ENCODE data around the gene YPEL2.

The YPEL2 gene

DNA sequence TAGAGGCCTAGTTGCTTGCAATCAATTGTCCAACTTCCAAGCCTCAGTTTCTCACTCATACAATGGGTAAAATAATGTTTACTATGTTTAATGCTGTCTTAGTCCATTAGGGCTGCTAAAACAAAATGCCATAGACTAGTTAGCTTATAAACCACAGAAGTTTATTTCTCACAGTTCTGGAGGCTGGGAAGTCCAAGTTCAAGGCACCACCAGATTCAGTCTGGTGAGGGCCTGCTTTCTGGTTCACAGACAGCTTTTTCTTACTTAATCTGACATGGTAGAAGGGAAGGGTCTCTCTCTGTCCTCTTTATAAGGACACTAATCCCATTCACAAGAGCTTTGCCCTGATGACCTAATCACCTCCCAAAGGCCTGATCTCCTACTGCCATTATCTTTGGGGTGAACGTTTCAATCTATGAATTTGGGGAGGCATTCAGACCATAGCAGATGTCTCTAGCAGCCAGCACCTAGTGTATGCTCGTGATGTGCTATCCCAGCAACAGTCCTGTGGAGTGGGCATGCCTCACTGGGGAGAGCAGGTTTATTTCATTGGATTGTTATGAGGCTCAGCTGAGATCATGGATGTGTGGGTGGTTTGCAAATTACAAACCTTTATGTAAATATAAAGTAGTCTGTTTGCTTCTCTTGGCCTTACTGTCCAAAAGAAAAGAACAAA is 25.2 kb downstream of the YPEL2 start:
- DNase-seq (ENCODE audit: low spot score) = no peak
- FAIRE-seq = peak; percentile 88

DNA sequence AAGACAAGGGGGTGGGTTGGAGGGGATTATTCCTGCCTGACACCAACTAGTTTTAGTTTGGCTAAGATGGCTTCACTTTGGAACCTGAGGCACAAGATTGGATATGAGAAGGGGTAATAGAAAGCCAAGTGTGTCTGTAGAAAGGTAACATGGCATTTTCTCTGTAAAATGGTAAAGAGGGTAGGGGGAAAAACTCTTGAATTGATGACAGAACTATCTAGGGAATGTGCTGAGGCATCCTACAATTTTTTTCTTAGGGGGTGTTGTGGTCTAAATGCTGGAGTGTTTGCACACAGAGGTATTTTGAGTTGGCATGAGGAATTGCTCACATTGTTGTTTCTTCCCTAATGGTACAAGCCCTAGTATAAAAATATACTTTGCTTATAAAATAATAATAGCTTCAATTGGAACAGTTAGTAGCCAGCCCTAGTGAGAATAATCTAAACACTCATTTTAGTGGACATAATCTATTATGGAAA is 25.8 kb downstream of the YPEL2 start:
- FAIRE-seq = no peak
- DNase-seq (ENCODE audit: low spot score) = peak; percentile 66

DNA sequence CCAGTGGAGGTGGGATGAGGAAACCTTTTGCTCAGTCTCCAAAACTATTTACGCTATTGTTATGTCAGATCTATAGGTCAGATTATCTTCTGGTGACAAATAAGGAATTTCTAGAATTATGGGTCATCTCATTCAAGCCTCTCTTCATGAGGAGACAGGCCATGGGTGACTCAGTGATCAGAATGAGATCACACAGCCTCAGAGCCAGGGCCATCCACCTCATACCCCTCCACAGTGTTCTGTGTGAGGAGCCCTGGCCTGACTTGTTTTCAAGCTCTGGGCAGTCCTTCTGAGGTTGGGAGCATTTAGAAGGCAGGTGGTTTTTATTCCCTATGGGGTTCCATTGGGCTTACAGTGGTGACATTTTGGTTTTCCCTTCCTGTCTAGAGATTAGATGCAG is 26.5 kb downstream of the YPEL2 start:
- FAIRE-seq (peak; percentile 5), DNase-seq (ENCODE audit: low spot score) (peak; percentile 81)

DNA sequence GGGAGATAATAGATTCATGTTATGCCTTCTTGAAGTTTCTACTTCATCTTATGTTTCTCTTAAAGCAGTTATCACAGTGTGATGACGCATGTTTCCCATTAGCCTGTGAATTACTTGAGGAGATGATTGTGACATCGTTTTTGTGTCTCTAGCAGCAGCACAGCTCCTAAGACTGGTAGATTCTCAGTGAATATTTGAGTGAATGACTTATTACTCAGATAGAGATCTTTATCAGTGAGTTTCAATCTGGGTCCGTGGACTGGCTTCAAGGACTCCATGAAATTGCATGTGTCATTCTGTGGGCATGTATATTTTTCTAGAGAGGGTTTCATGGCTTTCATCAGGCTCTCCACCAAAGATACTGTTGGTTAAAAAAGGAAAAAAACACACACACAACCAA is 29.9 kb downstream of the YPEL2 start:
- no peak for FAIRE-seq

DNA sequence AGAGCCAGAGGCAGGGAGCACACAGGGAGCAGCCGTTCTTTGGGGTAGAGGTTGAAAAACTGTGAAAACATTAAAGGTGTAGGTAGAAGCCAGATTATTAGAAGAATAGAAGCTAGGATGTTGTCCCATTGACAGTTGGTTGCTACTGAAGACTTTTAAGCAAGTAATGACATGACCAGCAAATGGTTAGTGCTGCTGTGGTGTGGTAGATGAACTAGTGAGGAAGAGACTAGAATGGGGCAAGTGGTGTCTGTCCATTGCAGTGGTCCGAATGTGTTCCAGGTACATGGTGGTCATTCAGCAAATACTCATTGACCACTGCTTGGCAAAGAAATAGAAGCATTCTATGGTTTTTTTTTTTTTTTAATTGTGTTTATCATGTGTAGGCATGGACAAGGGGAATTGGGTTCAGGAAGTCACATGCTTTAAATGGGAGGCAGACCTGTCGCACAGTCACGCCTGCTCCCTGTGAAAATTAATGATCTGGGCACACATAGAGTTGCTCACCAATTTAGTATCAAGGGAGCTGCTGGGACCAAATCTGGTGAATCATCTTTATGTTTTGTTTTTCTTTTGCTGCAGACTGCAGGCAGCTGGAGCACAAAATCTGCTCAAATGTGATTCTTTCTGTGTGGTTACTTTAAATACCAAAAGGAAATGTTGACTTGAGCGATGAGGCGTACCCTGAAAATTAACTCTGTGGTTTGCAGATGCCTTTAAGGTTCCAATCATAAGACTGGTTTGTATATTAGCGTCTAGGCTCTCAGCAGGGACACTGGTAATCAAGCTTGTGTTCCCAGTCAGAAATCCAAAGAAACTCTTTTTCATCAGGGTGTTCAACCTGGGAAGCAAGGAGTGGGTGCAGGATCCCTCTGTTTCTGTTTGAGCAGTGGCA is 30.7 kb downstream of the YPEL2 start:
- DNase-seq (ENCODE audit: low spot score) (no peak), FAIRE-seq (peak; percentile 72)

More for the DNA sequence above, 29.9 kb downstream of the YPEL2 start:
- no peak for DNase-seq (ENCODE audit: low spot score)

DNA sequence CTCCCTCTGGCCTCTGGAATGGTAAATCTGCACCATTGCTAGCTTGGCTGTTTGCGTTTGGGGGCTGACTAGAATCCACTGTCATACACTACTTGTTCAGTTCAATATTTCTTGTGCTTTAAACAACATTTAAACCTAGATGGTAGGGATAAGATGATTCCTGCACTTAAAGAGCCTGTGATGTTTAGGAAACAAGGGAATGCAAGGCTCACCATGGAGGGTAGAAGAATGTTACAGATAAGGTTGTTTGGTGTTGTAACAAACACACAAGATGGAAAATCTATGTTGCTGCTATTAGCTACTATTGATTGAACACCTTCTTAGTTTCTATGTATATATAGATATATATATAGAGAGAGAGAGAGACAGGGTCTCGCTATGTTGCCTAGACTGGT is 31.4 kb downstream of the YPEL2 start:
- FAIRE-seq (no peak), DNase-seq (ENCODE audit: low spot score) (no peak)

DNA sequence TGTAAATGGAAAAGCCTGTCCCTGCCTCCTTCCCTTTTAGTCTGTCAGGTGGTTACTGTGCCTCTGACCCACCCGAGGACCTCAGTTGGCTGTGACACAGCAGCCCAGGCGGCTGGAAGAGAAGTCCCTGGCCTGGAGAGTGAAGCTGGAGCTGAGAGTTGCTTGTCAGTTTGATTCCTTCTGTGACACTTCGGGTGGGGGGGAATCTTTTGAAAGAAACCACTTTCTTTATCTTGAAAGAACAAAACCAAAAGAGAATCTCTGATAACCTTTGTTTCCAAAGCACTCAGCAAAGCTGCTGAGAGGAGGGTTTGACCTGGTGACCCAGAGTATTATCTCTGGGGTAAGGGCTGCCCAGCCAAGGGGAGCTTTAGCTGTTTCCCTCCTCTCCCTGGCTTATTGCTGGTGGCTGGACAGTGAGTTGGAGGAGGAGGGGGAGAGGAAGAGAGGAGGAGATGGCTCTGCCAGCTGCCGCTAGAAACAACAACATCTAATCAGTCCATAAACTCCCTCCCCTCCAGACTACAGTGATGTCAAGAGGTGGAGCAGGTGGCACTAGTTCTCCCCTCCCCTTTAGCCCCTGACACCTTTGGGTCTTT is 34.0 kb downstream of the YPEL2 start:
- DNase-seq (ENCODE audit: low spot score) = no peak
- no peak for FAIRE-seq

DNA sequence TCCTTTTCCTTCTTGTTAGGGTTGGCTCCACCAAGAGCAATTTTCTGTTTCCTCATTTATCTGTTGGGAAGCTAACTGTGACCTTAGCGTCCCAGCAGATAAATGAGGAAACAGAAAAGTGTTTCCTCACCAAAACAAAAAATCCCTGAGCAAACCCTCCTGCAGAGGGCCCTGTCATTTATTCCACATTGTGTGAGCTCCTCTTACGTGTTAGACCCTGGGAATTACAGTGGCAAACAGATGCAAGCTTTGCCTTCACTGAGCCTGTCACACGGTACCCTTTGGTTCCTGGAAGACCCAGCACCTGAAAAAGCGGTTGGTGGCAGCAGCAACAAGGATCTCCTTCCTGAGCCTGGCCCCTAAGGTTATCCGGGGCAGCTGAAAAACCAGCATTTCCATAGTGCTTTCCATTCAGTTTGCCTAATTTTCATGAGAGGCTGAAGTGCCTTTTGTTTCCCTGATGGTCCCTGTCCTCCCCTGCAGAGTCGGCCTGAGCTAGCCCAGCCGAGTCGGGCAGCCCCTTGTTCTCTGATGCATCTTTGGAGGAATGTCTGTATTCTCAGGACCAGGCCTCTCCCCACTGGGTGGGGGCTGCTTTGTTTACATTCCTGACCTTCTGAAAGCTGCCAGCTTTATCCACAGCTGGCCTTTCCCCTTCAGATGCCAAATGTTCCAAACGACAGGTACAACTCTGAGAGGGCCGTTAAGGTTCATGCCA is 34.7 kb downstream of the YPEL2 start:
- FAIRE-seq = peak; percentile 56

DNA sequence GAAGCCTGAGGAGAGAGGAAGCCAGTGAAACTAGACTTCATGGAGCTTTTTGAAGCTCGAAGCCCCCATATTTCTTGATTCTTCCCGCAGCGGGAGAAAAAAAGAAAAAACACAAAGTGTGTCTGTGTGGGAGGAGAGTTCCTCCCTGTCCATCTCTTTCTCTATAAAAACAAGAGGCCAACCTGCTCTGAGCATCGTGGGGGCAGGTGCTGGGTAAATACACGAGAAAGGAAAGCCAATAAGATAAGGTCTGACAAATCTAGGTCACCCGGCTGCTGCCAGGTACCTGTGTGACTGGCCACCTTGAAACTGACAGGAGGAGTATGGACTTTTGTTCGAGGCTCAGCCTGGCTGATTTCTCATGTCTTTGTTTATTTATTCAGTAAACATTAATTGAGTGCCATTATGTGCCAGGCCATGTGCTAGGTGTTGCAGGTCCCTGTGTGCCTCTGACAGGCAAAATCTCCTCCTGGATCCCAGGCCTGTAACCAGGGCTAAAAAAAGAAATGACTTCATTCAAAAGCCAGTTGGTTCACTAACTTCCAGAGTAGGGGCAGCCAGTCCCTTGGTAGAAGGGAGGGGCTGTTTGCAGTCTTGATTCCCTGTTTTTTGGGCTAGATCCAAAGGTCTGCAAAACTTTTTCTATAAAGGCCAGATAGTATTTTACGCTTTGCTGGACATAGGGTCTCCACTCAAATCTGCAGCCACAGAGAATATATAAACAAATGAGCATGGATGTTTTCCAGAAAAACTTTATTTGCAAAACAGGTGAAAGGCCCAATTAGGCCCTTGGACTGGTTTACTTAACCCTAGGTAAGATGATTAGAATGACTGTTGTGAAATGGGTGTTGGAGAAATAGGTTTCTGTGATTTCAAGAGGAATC is 35.6 kb downstream of the YPEL2 start:
- DNase-seq (ENCODE audit: low spot score) (peak; percentile 95), FAIRE-seq (peak; percentile 81)

More for the DNA sequence above, 34.7 kb downstream of the YPEL2 start:
- peak; percentile 82 for DNase-seq (ENCODE audit: low spot score)

DNA sequence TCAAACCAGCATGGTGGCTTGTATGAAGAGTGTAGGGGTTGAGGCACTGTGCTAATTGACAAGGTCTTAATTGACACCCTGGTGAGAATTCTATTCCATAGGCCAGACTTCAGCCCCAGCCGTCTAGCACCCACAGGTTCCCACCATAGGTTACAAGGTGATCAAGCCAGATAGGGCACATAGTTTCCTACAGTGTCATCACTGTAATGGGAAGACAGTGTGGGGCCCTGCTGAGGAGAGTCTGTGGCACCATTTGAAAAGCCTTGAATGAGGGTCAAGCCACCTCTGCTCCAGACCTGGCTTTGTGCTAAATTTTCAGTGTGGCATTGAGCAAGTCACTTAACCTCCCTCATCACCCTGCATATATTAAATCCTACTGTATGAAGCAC is 36.2 kb downstream of the YPEL2 start:
- DNase-seq (ENCODE audit: low spot score) = no peak
- no peak for FAIRE-seq

DNA sequence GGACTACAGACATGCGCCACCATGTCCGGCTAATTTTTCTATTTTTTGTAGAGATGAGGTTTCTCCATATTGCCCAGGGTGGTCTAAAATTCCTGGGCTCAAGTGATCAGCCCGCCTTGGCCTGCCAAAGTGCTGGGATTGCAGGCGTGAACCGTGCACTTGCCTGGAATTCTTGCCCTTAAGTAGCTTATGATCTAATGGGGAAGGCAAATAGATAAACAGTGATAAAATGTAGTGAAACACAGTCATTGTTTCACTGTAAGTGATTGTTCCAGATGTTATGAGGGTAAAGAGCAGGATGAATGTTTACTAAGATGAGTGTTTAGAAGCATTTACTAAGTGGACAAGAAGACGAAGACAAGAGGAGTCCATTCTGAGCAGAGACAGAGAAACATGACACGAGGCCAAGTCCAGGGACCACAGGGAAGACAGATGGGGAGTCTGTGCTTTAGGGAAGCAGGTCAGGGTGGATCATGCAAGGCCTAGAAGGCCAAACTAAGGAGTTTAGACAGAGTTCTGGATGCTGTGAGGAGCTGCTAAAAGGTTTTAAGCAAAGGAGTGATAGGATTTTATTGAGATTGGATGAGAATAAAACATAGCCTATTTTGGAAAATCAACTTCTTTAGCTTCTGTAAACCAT is 36.9 kb downstream of the YPEL2 start:
- DNase-seq (ENCODE audit: low spot score) (no peak), FAIRE-seq (peak; percentile 75)

DNA sequence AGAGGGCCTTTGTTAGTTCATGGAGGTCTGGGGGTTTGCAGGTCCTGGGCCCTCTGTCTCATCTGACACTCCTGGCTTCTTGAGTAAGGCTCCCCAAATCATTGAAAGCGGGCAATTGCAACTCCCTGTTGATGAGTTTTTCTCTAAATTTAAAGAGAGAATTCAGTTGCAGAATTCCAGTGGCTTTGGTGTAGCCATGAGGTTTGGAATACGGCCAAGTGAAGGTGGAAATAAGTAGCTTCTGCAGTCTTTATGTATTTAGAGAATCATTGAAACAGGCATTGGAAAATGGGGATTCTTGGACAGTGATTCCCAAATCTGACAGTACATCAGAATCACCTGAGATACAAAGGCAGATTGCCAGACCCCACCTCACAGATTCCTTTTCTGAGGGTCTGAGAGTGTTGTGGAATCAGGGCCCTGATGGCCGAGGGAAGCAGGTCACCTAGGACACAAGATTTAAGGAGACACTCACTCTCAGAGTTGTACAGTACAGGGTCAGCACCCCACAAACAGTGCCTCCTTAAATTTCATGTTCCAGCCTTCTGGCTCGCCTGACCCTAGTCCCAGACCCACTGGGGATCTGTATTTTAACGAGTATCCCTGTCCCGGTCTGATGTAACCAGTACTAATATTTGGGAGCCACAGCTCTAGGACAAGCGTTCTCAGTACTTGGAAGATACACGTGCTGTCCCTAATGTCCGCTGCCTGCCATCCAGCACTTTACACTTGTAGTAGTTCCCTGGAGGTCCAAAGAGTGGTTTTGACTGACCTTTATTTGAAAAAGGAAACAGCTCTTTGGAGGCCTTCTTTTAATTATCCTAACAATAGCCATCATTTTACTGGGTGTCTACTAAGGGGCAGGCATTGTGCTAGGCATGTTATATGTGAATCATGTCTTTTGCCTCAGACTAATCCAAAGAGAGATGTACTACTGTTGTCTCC is 37.8 kb downstream of the YPEL2 start:
- peak; percentile 74 for DNase-seq (ENCODE audit: low spot score)
- peak; percentile 20 for FAIRE-seq

DNA sequence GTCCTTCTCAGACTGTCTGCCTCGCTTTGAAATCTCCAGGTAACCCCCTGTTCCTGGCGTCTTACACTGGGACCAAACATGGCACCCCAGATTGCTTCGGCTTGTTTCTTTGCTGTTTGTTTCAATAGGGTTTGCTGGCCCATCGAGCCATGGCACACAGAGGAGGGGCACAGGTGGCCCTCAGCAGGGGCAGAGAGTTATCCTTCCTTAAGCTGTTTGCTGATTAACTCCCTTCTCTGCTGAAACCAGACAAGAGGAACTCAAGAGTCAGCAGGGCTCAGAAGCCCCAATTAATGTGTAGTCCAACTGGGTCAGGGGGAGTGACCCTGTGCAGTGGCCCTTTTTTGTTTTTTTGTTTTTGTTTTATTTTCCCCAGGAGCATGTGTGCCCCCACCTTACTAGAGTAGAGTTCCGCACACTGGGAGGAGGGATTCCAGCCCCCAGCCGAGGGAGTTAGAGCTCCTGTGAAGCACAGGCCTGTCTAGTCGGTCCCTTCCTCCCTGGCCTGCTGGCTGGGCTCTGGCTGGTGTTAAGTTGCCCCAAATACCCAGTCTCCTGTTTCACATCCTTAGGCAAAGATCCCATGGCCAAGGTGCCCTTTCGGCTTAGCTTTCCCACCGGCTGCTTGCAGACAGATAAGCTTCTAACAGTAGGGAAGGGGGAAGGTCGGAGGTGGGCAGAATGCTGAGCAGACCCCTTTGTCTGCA is 39.3 kb downstream of the YPEL2 start:
- DNase-seq (ENCODE audit: low spot score) (no peak), FAIRE-seq (no peak)

DNA sequence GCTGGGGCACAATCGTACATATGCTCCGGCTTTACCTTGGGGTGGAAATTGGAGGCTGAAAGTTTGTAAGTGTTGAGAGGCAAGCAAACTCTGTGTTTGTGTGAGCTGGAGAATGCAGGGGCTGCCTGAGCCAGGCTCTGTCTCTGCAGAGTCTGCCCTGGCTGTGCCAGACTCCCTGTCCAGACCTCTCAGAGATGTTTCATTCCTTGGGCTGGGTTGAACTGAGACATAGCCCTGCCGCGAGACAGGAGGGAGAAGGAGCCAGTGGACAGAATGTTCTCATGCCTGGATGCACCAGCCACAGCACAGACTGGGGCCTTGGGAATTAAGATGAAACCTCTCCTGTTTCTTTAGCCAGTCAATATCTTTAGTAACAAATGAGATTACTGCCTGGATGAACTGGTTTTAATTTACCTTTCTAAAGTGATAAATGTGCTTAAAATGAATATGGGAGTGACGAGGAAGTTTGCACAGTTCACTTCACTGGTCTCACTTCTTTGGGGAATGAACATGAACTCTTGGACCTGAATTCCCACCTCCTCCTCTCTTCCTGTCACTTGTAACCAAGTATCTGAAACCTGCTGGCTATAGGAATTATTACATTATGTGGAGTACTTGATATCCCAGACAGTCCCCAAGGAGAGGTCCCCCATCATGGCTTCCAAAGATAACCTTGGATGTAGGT is 40.1 kb downstream of the YPEL2 start:
- FAIRE-seq (no peak), DNase-seq (ENCODE audit: low spot score) (no peak)

DNA sequence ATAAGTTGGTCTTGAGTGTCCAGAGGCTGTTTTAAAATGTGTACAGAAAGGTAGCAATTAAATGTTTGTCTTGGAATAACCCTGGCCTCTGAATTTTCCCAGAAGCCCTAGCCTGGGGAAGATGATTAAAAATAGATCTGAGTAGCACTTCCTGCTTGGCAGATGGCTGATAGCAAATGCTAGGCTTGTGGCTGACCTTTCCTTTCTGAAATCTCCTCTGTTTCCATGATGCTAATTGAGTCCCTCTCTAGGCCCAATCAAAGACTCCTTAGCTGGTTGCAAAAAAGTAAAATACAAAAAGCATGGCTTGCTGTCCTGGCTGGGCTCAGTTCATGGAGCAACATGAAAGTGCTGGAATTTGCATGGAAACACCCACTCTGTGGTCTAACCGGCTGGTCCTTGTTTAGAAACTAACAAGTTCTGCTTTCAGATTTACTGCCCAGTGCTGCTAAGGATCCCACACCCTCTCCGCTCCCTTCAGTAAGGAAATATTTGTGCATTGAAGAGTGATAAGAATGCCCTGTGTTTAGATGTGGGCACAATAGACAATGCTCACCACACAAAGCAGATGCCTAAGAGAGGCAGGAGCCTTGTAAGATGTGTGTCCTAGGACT is 40.8 kb downstream of the YPEL2 start:
- FAIRE-seq = peak; percentile 61
- DNase-seq (ENCODE audit: low spot score) = no peak

DNA sequence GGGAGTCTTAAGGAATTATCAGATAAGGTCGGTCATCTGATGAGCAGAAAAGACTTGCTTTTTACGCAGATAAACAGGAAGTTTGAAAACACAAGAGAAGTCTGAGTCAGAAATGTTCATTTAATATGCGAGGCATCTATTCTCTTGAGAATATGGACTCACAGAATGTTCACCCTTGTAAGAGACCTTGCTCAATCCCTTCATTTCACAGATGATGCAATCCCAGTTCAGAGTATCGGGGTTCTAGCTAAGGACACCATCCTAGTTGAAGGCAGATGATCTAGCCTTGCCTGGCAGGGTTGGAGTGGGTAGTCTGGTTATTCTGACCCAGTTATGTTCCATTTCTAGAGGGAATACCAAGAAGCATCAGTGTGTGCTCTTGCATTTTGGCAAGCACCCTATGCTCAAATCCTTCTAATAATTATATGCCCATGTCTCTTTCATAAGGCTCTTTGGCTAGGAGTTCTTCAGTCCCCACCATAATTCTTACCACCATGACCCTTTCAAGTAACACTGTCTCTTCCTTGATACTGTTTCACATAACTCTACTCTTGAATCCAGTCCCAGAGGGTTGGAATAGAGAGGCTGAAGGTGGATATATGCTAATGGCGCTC is 42.5 kb downstream of the YPEL2 start:
- no peak for DNase-seq (ENCODE audit: low spot score)
- FAIRE-seq = no peak

DNA sequence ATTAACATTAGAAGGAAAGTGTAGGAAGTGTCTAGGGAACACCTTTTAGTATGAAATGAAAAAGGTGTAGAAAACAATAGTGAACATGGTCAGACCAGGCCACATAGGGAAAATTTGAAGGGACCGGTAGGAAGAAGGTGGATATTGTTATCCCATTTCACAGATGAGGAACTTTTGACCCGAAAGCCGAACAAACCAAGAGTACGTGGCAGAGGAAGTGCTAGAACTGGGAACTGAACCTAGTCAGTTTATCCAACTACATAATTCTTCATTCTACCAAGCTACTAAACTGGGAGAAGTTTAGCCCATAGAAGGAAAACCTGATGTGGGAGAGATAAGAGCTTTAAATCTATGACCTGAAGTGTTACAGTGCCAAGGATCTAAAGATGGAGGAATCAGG is 43.2 kb downstream of the YPEL2 start:
- no peak for DNase-seq (ENCODE audit: low spot score)
- FAIRE-seq = no peak
